Fibroblast of skin of left quadriceps (primary cell): ENCODE data around the gene EML1.

Experiments used
- DNase-seq, 2 experiments: peaks; one replicate each; pipeline ENCODE4 v3.0.0-alpha.2; 2013; ENCODE audit warnings: low read depth in 2 of 2

EML1 gene

DNA sequence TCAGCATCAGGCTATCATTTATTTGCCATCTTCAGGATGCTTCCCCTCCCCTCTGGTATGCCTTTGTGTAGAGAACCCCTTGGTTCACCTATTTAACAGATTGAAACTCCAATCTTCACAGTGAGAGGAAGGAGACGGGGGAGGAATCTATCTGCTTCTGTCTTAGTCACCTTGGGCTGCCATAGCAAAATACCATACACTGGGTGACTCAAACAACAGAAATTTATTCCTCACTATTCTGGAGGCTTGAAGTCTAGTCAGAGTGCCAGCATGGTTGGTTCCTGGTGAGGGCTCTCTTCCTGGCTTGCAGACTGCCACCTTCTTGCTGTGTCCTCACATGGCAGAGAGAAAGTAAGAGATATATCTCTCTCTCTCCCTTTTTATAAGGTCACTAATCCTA, 13.5 kb upstream of the EML1 start:
- DNase-seq = no peak

DNA sequence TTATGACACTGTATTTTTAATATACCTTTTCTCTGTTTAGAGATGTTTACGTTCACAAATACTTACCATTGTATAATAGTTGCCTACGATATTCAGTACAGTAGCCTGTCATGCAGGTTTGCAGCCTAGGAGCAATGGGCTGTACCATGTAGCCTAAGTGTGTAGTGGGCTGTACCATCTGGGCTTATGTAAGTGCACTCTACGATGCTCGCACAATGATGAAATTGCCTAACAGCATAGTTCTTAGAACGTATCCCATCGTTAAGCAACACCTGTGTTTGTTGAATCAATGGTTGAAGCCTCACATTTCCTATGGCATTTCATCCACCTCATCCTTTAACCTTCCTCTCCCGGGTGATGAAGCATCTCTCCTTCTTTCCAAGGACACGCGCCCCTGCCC, 12.5 kb upstream of the EML1 start:
- no peak for DNase-seq

DNA sequence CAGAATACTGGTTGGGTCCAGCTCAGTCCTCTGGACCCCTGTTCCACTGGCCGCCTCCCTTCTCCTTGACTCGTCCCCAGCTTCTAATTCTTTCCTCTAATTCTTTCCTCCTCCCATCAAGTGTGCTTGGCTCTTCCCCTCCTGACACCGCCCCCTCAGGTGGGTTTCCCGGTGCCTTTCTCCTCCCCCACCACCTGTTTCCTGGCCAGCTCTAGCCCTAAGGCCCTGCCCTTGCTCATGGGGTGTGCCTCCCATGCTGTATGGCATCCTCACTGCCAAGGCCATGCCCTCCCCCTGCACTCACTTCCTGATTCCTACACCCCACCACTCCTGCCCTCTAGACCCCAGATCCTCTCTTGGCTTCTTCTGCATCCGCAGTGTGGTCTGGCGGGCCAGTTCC, 12.1 kb upstream of the EML1 start:
- no peak for DNase-seq

DNA sequence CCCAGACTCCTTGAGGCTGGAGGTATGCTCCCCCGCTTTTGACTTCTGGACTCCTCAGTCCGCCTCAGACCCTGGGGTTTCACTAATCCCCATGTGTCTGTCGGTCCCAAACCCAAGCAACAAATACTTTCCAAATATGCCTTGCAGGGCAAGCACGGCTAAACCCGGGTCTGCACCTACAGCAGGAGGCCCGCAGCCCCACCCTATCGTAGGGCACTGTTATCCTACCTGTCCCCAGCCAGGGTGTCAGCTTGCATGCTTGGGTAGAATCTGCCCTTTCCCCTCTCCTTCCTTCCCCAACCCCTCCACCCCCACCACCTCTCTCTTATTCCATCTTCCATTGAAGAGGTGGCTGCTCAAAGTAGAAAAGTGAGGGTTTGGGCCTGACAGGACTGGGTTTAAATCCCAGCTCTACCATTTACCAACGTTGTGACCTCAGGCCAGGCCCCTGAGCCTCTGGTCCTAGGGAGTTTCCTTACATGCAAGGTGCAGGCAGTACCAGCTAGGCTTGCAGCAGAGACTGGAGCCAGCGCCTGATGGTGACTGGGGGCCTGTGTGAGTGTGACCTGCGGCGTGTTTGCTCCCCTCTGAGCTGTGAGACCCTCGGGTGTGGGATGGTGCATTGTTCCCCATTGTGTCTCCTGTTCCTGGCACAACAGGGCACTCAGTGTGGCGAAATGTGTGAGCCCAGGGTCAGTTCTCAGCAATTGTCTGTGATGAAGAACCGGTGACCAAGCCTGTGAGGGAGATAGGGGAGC, 11.2 kb upstream of the EML1 start:
- DNase-seq = no peak

DNA sequence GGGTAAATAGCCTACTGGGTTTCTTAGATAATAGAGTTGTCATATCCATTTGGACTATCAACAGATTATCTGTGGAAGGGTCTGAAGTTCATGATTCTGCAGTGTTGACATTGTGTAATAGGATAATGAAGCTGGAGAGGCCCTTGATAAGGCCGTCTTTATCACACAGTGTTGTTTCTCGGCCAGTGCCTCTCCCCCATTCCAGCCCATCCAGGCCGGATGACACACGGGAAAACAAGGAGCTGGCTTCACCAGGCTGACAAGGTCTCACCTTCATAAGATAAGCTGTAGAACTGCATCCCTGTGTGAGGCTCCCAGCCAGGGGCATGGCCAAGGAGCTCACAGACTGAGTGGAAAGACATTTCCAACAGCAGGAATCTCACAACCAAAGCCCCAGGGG, 8.7 kb upstream of the EML1 start:
- DNase-seq = no peak

DNA sequence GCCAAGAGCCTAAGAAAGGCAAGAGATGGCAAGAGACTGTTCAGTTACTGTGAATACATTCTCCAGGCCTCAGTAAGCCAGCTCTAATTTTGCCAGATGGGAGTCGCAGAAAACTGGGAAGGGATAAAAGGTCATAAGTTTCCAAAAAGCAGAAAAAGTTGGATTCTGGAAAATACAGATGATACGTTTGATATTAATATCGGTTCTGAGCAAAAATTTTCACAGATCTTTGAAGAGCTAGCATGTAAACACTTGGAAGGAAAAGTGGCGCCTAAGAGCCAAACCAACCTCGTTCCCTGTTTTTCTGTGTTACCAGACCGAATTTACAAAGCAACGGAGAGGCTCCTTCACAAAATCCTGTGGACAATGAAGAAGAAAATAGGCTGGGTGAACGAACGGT, 7.8 kb upstream of the EML1 start:
- no peak for DNase-seq

DNA sequence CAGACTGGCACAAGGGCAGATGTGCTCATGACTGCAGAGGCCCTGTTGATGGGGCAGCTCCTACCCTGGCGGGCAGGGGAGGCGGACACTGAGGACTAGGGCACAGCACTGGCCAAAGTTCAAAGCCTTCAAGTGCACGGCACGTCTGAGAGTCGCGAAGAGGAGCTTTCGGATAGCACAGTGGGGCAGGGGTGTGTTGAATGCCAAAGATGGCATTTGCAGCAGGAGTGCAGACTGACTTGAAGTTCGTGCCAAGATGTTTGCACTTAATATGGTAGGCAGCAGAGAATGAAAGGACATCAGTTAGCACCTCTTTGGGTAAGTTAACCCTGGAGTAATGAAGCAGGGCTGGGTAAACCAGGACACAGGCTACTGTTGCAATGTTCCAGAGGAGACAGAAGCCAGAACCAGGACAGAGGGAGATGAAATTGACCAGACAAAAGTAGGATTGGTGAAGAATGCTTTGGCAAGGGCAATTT, 6.7 kb upstream of the EML1 start:
- no peak for DNase-seq

DNA sequence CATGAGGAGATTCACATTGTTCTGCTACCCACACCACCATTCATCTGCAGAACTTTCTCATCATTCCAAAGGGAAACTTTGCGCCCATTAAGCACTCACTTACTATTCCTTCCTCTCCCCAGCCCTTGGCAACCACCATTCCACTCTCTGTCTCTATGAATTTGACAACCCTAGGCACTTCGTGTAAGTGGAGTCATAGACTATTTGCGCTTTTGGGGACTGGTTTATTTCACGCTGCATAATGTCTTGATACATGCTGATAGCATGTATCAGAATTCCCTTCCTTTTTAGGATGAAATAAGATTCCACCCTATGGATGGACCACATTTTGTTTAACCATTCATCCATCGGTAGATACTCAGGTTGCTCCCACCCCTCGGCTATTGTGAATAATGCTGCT, 4.5 kb upstream of the EML1 start:
- no peak for DNase-seq

DNA sequence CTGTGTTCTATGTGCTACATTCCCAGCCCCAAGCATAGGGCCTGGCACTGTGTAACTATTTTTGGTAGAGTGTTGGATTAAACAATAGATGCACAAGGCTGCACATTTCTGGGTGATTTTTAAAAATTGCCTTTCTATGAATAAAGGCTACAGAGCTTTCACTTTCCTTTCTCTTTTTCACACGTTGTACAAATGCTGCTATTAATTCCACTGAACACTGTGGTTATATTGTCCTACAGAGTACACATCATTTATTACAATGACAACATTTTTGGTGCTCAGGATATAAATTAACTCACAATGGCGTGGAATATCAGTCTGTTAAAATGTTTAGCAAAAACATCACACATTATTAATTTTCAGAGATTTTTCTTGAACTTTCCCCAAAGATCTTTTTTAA, 3.6 kb upstream of the EML1 start:
- no peak for DNase-seq

DNA sequence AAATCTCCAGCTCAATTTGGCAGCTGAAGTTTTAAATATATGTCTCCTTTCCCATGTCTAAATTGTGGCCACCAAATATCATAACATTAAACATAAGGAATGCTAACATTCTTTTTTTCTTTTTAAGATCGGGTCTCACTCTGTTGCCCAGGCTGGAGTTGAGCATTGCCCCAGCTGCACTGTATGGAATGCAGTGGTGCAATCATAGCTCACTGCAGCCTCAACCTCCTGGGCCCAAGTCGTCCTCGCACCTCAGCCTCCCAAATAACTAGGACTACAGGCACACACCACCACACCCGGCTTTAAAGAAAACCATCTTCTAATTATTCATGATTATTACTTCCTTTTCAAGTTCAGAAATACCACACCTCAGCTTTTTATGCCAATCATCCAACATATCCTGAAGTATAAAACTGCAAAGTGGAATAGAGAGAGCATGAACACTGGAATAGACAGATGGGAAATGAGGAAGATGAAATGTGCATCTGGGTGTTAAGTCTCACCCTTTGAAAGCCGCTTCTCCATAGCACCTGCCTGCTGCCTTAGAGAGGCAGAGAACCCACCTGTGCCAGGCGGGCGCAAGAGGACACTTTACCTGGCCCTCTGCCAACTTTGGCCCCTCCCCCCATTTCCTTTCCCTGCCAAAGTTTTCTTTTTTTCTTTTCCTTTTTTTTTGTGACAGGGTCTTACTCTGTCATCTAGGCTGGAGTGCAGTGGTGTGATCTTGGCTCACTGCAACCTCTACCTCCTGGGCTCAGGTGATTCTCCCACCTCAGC, 2.8 kb upstream of the EML1 start:
- no peak for DNase-seq

DNA sequence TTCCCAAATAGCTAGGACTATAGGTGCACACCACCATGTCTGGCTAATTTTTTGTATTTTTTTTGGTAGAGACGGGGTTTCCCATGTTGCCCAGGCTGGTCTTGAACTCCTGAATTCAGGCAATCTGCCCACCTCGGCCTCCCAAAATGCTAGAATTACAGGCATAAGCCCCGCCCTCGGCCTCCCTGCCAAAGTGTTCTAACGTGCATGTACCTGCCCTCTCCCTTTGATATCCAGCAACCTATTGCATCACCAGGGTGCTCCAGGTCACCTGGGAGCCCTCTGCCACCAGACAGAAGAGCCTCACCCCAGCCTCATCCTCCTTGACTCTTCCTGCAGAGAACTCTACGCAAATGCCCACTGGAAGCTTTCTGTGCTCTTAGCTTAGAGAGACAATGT, 2.2 kb upstream of the EML1 start:
- no peak for DNase-seq

DNA sequence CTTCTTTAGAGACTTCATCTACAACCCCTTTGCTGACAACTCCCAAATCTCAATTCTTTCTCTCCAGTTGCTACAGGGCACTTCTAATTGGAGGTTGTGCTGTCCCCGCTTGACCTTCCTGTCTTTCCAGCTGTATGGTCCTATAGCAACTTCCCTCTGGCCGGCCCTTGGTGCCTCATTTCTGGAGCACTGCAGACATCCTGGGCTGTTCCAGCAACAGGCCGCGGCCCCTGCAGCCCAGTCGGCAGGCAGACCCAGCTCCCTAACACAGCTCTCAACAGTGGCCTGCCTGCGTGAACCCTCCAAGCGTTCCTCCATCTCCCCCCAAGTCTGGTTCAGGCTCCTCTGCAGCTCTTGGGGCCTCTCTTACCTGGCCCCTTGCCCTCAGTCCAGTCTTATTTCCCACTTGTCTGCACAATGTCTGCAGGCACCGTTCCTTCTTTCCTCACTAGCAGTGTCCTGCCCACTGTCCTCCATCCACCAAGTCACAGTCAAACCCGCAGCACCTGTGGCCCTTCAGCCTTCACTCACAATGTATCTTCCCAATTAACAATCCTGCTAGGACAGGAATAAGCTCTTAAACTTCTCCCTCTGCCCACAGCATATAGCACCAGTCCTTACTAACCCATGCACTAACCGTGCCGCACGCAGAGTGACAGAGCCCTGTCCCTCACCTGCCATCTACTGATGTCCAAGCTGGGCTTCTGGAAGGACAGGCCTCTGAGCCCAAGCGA, 1.6 kb upstream of the EML1 start:
- no peak for DNase-seq

DNA sequence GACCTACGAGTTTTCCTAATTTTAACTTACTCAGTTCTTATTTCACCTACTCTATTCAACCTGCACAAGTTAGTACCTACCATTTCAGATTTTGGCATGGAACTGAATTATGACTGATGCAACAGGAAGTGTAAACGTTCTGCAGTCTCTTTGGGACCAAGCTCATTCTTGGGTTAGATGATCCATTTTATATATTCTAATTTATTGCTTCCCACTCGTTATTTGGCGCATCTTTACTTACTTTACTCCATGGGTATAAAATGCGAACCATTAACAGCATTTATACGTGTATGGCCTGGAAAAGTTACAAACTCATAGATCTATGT, 1.0 kb upstream of the EML1 start:
- no peak for DNase-seq

DNA sequence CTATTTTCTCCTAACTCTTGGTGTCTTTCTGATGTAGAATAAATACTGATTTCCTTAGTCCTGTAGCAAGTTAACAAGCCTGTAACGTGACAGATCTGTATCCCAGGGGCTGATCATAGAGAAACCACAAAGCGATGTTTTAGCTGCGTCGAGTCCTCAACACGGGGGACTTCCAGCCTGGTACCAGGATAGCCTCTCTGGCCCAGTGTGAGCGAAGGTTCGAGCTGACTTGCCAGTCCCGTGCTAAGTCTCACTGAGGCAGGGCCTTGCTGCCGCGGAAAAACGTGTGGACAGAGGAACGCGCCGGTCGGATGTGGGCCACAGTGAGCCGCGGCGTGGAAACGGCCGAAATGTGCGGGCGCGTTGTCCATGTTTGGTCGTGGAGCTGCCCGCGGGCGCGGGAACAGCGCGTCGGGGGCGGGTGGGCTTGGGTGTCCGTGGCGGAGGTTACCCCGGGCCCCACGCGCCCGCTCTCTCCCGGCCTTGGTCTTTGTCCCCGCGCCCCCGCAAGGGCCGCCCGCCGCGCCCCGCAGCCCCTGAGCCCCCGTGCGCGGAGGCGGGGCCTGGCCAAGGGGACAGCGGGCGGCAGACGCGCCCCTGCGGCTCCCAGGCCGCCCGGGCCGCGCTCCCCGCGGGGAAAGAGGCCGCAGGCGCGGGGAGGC, 531 bp upstream of the EML1 start:
- no peak for DNase-seq

DNA sequence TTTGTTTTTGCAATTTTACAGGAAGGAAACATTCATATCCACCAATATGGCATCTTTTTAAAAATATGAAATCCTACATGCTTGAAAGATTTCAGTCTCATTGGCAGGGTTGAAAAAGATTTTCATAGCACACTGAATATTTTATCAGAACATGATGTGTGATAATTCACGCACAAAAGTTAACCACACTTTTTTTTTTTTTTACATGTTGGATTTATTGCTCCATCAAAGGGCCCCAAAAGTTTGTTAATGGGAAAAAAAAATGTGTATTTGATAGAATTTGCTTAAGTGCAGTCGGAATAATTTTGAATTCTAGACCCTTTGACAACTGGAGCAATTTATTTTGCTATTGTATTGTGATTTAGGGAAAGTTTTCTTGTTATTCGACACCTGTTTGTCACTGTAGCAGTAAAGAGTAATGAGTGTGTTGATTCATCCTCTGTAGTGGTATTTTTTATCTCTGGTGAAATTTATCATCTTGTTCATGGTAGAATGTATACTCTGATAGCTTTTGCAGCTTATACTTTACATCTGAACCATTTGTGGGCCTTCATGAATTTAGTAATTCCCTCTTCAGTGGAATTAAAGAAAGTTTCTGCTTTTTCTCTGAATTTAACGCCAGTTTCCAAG, 1.1 kb downstream of the EML1 start:
- DNase-seq = no peak

DNA sequence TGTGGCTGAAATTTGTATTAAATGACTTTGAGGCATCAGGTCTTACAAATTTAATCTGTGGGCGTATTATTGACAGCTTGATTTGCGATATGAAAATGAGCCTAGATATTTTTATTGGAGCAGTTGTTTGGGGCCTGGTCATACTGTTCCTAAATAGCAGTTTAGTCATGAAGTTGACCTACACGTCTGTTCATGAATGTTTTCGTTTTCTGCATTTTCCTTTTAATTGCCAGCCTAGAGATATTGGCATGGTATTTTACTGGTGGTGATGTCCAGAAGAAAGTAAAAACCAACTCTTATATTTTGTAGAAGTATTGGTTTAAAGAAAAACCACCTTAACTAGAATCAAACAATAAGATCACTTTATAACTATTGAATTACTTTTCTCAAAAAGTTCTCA, 1.8 kb downstream of the EML1 start:
- DNase-seq = no peak

DNA sequence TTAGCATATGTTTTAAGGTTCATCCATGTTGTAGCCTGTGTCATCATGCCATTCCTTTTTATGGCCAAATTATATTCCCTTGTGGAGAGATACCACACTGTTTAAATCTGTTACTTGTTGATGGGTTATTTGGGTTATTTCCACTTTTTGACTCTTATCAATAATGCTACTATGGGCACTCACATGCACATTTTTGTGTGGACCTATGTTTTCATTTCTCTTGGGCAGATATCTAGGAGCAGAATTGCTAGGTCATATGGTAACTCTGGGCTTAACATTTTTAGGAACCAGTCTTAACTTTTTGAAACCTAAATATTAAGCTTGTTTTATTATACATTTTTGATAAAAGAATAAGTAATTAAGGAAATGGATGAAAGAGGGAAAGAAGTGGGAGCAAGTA, 4.0 kb downstream of the EML1 start:
- no peak for DNase-seq

DNA sequence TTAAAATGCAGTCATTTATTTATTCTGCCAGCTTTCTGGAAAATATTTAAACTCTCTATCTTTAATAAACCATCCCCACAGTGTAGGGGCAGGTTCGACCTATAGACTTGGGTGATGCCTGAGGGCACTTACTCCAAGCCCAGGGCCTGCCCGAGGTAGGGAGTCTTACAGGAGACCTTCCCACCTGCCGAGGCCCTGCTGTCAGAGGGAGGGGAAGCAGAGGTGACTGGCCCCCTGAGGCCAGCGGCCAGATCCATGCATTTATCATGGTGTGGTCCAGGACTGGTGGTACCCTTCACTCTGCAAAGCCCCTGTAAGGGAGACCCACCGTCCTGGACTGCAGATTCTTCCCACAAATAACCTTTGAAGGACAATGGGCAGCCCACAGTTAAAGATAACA, 7.6 kb downstream of the EML1 start:
- DNase-seq = no peak

DNA sequence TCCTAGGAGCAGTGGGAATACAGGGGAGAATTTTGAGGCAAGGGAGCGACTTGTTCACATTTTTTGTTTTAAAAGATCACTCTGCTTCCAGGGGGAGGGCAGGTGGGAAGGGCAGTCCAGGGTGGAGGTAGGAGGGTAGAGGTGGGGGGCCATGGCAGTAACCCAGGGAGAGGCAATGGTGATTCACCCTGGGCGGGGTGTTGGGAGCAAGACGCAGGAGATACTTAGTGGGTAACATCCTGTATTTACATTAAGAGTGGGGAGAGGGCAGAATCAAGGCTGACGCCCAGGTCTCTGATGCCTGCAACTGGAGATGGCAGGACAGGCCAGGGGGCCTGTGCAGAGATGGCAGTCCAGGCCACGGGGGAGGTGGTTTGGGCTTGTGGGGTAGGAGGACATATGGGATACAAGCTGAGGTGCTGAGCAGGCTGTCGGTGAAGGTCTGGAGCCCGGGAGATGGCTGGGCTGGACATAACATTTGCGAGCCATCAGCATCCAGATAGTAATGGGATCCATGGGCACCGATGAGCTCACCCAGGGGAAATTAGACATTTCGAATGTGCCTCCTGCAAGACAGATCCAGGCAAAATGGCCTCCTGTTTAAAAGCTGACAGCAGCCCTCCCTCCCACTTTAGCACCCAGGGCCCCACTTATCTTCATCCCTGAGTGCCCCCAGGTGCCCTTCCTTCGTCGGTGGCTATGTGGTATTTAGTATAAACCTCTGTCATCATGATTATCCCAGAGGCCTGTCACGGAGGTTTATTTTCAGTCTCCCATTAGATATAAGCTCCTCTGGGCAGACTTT, 9.3 kb downstream of the EML1 start:
- DNase-seq = no peak

DNA sequence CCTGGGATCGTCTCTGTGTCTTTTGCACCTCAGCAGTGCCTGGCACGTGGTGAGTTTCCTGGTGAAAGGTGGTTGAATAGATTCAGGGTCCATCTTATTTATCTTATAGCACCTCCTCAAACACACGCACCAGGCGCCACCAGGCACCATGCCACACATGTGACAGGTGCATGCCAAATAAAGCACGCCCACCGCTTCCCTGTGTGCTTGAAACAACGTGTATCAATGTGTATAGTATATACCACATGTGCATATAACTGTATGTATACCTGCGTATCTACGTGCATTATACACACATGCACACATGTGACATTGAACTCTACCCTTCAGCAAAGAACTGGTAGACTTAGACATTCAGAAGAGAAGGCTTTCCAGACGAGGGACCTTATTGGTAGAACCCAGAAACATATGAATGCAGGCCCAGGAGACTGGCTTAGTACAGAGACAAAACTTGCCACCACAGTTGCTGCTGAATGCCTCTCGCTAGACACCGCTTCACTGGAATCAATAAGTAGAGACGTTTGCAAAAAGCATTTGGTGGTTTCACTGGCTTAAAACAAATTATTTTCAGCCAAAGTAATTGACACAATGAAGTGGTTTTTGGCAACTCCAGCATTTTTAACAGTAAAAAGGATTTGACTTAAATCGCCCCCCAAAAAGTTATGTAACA, 10.0 kb downstream of the EML1 start:
- DNase-seq = no peak

DNA sequence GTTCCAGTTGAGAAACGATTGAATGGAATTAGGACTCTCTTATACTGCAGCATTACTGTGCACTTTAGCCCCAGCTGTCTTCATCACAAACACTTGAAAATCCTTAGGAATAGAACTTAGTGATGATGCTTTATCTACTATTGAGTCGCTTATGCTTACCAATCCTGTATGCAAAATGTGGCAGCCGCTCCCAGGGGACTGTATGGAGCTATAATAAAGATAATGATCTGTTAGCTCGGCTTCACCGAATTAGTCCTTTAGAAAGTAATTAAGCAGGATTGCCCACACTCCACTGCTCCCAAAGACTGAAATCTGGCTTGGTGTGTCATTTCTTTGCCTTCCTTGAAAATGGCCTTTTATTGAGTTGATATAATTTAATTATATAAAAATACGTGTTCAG, 10.6 kb downstream of the EML1 start:
- no peak for DNase-seq
